ENCODE measurements around the gene PACS1.
"Not testable (repeated sequence)": the region's sequence is repeated elsewhere in the genome, so short reads cannot be mapped to it uniquely, and the experiment has no call there.

PACS1 gene

GRCh38 chr11:66112041-66112491 lies 42.0 kb downstream of the PACS1 start:
- no peak for DNase-seq

- DNase-seq: no peak
Observed at GRCh38 chr11:66112601-66113499, 42.8 kb downstream of the PACS1 start.

GRCh38 chr11:66114957-66115356 lies 44.9 kb downstream of the PACS1 start:
- DNase-seq: not testable (repeated sequence)

GRCh38 chr11:66115638-66116301 lies 45.7 kb downstream of the PACS1 start:
- no peak for DNase-seq

DNA sequence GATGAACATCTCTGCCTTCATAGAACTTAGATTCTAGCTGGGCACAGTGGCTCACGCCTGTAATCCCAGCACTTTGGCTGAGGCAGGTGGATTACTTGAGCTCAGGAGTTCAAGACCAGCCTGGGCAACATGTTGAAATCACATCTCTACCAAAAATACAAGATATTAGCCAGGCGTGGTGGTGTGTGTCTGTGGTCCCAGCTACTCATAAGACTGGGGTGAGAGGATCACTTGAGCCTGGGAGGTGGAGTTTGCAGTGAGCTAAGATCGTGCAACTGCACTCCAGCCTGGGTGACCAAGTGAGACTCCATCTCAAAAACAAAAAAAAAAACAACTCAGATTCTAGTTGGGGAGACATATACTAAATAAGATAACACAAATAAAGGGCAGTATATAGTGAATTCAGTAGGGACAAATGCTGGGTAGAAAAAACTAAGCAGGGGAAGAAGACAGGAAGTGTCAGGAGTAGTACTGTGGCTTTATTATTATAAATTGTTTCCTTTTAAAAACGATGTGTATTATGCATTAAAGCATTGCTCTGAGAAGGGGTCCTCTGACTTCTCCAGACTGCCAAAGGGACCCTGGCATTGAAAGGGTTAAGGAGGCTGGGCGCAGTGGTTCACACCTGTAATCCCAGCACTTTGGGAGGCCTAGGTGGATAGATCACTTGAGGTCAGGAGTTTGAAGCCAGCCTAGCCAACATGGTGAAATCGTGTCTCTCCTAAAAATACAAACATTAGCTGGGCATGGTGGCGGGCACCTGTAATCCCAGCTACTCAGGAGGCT lies 46.7 kb downstream of the PACS1 start:
- no peak for DNase-seq

- DNase-seq: no peak
Observed at GRCh38 chr11:66118847-66119246, 48.8 kb downstream of the PACS1 start.

DNA sequence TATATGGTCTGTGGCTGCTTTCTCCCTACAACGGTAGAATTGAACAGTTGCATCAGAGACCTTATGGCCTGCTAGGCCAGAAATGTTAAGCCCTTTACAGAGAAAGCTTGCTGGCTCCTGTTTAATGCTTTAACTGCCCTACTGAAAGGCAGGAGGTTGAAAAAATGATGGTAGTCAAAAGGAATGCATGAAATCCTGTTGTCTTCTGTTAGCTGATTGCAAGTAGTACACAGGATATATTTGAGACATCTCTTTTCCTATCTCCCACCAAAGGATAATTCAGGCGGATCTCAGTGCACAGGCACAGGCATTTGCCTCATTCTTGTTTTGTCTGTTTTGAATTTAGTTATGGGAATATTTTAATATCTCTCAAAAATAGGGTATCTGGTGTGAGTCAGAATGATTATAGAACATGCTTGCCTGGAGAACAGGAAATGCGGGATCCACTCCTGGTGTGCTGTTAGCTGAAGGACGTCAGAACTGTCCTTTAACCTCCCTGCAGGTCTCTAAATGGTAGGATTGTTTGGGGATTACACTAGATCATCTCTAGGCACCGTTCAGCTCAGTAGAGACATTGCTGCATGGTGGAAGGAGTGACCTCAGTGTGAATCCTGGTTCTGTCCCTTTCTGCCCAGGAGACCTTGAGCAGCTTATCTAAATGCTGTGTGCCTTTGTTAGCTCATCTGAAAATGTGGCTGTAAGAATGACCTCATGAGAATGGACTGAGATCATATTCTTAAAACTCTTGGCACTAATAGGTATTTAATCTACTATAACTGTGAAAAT lies 49.5 kb downstream of the PACS1 start:
- no peak for DNase-seq

DNA sequence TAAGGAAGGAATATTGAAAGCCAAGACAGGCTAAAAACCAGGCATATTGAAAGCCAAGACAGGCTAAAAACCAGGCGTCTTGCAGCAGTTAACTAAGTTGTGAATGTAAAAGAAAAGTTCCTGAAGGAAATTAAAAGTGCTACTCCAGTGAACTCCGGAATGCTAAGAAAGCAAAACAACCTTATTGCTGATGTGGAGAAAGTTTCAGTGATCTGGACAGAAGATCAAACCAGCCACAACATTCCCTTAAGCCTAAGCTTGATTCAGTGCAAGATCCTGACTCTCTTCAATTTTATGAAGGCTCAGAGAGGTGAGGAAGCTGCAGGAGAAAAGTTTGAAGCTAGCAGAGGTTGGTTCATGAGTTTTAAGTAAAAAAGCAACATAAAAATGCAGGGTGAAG lies 51.4 kb downstream of the PACS1 start:
- DNase-seq: no peak

GRCh38 chr11:66123902-66124301 lies 53.8 kb downstream of the PACS1 start:
- no peak for DNase-seq

DNA sequence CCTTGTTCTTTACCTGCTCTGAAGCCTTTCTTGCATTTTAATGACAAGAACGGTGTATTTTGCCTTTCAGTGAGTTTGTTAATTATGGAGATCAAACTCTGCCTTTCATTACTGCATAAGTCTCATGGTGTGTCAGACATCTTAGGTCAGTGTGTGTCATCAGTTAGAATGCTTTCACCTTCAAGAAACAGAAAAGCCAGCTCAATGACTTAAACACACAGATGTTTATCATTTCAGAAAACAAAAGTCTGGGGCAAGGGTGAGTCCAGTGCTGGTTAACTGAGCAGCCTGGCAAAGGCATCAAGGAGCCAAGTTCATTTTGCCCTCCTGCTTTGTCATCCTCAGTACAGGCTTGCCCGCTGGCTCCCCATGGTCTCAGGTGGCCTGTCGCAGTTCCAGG lies 54.5 kb downstream of the PACS1 start:
- DNase-seq: no peak

GRCh38 chr11:66126064-66126463 lies 56.0 kb downstream of the PACS1 start:
- no peak for DNase-seq

GRCh38 chr11:66126808-66127555 lies 56.9 kb downstream of the PACS1 start:
- DNase-seq: no peak

GRCh38 chr11:66130978-66131377 lies 60.9 kb downstream of the PACS1 start:
- DNase-seq: no peak

- DNase-seq: no peak
Observed at GRCh38 chr11:66131937-66132632, 62.0 kb downstream of the PACS1 start.

DNA sequence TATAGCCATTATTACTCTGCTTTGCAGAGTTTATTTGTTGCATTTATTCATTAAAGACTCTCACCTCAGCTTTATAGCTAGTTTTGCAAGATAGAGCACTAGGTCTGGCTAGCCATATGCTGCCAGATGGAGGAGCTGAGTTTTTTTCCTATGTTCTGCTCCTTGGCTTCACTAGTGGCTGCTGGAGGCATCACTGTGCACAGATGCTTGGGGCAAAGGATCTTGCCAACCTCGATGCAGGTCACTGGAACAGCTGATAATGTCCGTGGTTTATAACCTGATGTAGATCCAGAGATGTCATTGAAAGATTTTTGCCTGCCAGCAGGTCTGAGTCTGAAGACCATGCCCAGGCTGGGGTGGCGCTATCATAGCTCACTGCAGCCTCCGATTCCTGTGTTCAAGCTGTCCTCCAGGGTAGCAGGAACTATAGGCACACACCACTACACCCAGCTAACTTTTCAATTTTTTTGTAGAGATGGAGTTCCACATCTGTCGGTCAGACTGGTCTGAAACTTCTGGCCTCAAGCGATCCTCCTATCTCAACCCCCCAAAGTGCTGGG lies 63.2 kb downstream of the PACS1 start:
- no peak for DNase-seq

DNA sequence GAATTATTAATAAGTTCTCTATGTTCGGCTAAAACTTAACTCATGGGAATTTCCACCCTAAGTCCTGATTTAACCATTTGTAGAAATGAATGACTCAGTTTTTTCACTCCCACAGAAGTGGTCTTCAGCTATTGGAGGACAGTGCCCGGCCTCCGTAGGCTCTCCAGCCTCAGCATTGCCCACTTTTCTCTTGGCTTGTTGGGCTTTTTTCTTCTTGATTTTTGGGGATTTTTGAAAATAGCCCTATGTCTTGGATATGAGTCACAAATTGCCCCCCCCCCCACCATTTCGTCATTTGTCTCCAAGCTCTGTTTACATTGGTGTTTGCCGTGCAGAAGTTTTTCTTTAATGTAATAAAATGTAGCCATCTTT lies 66.7 kb downstream of the PACS1 start:
- no peak for DNase-seq

GRCh38 chr11:66139817-66140404 lies 69.8 kb downstream of the PACS1 start:
- no peak for DNase-seq

GRCh38 chr11:66142370-66143263 lies 72.5 kb downstream of the PACS1 start:
- DNase-seq: peak; percentile 48

GRCh38 chr11:66143264-66143566 lies 73.1 kb downstream of the PACS1 start:
- no peak for DNase-seq
